Measurements from ENCODE around the gene TOM1L2.

The TOM1L2 gene

GRCh38 chr17:17872547-17873345, 99.5 kb downstream of the TOM1L2 start:
- no peak for DNase-seq
- H3K36me3 ChIP-seq (ENCODE audit: control insufficient read depth, insufficient read depth, low read length): no peaks in the 10 kb centered on the region
- H2BK5ac ChIP-seq (ENCODE audit: low read length): no peak overlapping the region
- H3K4ac ChIP-seq (ENCODE audit: low read depth, low read length): no peak overlapping the region
- no peak overlapping the region for H3K18ac ChIP-seq (ENCODE audit: low read length)
- H2BK15ac ChIP-seq (replicated peaks; ENCODE audit: low read depth): no peak overlapping the region
- no peak overlapping the region for H3K56ac ChIP-seq (ENCODE audit: low read length)
- H4K8ac ChIP-seq (ENCODE audit: low read depth, low read length): no peak overlapping the region
- no peaks in the 10 kb centered on the region for H3K4me1 ChIP-seq (ENCODE audit: control insufficient read depth, low read depth, low read length)
- no peaks in the 10 kb centered on the region for H3K27me3 ChIP-seq (ENCODE audit: insufficient read depth, low read length, poor library complexity)
- H2BK120ac ChIP-seq (ENCODE audit: low read depth, low read length): no peak overlapping the region
- H3K27ac ChIP-seq (ENCODE audit: low read depth, low read length): no peak overlapping the region
- H3K4me3 ChIP-seq (ENCODE audit: low read length): no peak overlapping the region
- no peak overlapping the region for H3K4me2 ChIP-seq (ENCODE audit: low read length)
- no peak overlapping the region for H4K5ac ChIP-seq (ENCODE audit: low read length)
- no peaks in the 10 kb centered on the region for H3K79me1 ChIP-seq (ENCODE audit: low read length)
- H2AK5ac ChIP-seq (ENCODE audit: low read length): no peak overlapping the region
- no peak overlapping the region for H3K9ac ChIP-seq (ENCODE audit: low read length)
- H3K23ac ChIP-seq (ENCODE audit: low read length): no peak overlapping the region
- H3K79me2 ChIP-seq (ENCODE audit: control insufficient read depth, insufficient read depth, low read length): no peaks in the 10 kb centered on the region
- no CpG with 5 or more reads among the region's 9 CpGs for WGBS (ENCODE audit: extremely low coverage, insufficient coverage, low lambda C conversion rate)

DNA sequence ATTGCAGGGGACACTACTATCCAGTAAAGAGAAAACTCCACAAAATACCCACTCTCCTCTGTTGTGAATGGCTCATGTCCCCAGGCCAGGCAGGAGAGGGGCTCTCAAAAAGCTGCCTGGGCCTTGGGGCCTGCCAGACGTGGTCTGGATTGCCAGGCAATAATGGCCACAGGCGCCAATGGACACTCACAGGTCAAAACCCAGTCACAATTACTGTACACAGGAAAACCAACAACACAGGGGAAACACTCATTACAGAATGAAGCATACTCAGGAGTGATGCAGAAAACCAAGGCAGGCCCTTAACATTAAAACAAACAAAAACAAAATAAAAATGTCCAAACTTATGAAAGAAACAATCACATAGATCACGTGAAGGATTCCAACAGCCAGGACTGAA, 100.3 kb downstream of the TOM1L2 start:
- Histone ChIP-seq H2BK15ac (replicated peaks; ENCODE audit: low read depth) (no peak overlapping the region), H2BK5ac (ENCODE audit: low read length) (no peak overlapping the region), H3K27ac (ENCODE audit: low read depth, low read length) (no peak overlapping the region), H3K4me1 (ENCODE audit: control insufficient read depth, low read depth, low read length) (no peaks in the 10 kb centered on the region), H3K4me2 (ENCODE audit: low read length) (no peak overlapping the region), H3K23ac (ENCODE audit: low read length) (no peak overlapping the region), H3K56ac (ENCODE audit: low read length) (no peak overlapping the region), H2BK120ac (ENCODE audit: low read depth, low read length) (no peak overlapping the region), H3K18ac (ENCODE audit: low read length) (no peak overlapping the region), H4K8ac (ENCODE audit: low read depth, low read length) (no peak overlapping the region), H3K79me2 (ENCODE audit: control insufficient read depth, insufficient read depth, low read length) (no peaks in the 10 kb centered on the region), H3K4me3 (ENCODE audit: low read length) (no peak overlapping the region), H3K79me1 (ENCODE audit: low read length) (no peaks in the 10 kb centered on the region), H2AK5ac (ENCODE audit: low read length) (no peak overlapping the region), H4K5ac (ENCODE audit: low read length) (no peak overlapping the region), H3K9ac (ENCODE audit: low read length) (no peak overlapping the region), H3K36me3 (ENCODE audit: control insufficient read depth, insufficient read depth, low read length) (no peaks in the 10 kb centered on the region), H3K4ac (ENCODE audit: low read depth, low read length) (no peak overlapping the region), H3K27me3 (ENCODE audit: insufficient read depth, low read length, poor library complexity) (no peaks in the 10 kb centered on the region)
- no peak for DNase-seq
- WGBS (ENCODE audit: extremely low coverage, insufficient coverage, low lambda C conversion rate): no CpG with 5 or more reads among the region's 3 CpGs

DNA sequence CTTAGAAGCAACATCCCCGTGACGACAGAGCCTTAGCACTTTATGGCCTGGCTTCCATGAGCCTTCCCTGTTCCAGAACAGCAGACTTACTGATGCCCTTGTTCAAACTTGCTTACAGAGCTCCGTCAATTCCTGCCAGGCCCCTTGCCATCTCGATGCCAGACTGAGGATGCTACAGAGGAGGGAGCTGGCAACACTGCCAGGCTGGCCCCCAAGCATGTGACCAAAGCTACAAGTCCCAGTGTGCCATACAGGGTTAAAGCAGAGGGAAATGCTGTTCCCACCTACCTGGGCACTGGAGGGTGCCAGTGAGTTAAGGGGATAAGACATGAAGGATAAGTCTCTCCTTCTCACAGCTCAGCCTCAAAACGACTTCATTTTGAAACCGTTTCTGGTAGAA, 102.0 kb downstream of the TOM1L2 start:
- Histone ChIP-seq H2BK15ac (replicated peaks; ENCODE audit: low read depth) (no peak overlapping the region), H4K8ac (ENCODE audit: low read depth, low read length) (no peak overlapping the region), H2AK5ac (ENCODE audit: low read length) (no peak overlapping the region), H3K36me3 (ENCODE audit: control insufficient read depth, insufficient read depth, low read length) (no peaks in the 10 kb centered on the region), H3K23ac (ENCODE audit: low read length) (no peak overlapping the region), H3K4ac (ENCODE audit: low read depth, low read length) (no peak overlapping the region), H3K18ac (ENCODE audit: low read length) (no peak overlapping the region), H3K79me1 (ENCODE audit: low read length) (no peaks in the 10 kb centered on the region), H3K4me3 (ENCODE audit: low read length) (no peak overlapping the region), H3K4me2 (ENCODE audit: low read length) (no peak overlapping the region), H4K5ac (ENCODE audit: low read length) (no peak overlapping the region), H3K79me2 (ENCODE audit: control insufficient read depth, insufficient read depth, low read length) (no peaks in the 10 kb centered on the region), H3K27me3 (ENCODE audit: insufficient read depth, low read length, poor library complexity) (no peaks in the 10 kb centered on the region), H2BK120ac (ENCODE audit: low read depth, low read length) (no peak overlapping the region), H3K27ac (ENCODE audit: low read depth, low read length) (no peak overlapping the region), H2BK5ac (ENCODE audit: low read length) (no peak overlapping the region), H3K56ac (ENCODE audit: low read length) (no peak overlapping the region), H3K9ac (ENCODE audit: low read length) (no peak overlapping the region), H3K4me1 (ENCODE audit: control insufficient read depth, low read depth, low read length) (no peaks in the 10 kb centered on the region)
- no CpG with 5 or more reads among the region's 6 CpGs for WGBS (ENCODE audit: extremely low coverage, insufficient coverage, low lambda C conversion rate)
- DNase-seq: peak; percentile 46

GRCh38 chr17:17868641-17869522, 103.3 kb downstream of the TOM1L2 start:
- no peak overlapping the region for H3K27ac ChIP-seq (ENCODE audit: low read depth, low read length)
- H3K4me3 ChIP-seq (ENCODE audit: low read length): no peak overlapping the region
- H2BK15ac ChIP-seq (replicated peaks; ENCODE audit: low read depth): no peak overlapping the region
- H3K27me3 ChIP-seq (ENCODE audit: insufficient read depth, low read length, poor library complexity): no peaks in the 10 kb centered on the region
- H3K4ac ChIP-seq (ENCODE audit: low read depth, low read length): no peak overlapping the region
- H2BK120ac ChIP-seq (ENCODE audit: low read depth, low read length): no peak overlapping the region
- no CpG with 5 or more reads among the region's 18 CpGs for WGBS (ENCODE audit: extremely low coverage, insufficient coverage, low lambda C conversion rate)
- no peak overlapping the region for H4K8ac ChIP-seq (ENCODE audit: low read depth, low read length)
- no peak overlapping the region for H4K5ac ChIP-seq (ENCODE audit: low read length)
- H3K18ac ChIP-seq (ENCODE audit: low read length): no peak overlapping the region
- no peaks in the 10 kb centered on the region for H3K79me2 ChIP-seq (ENCODE audit: control insufficient read depth, insufficient read depth, low read length)
- no peak overlapping the region for H3K4me2 ChIP-seq (ENCODE audit: low read length)
- no peak overlapping the region for H2AK5ac ChIP-seq (ENCODE audit: low read length)
- no peaks in the 10 kb centered on the region for H3K4me1 ChIP-seq (ENCODE audit: control insufficient read depth, low read depth, low read length)
- H3K56ac ChIP-seq (ENCODE audit: low read length): peak overlapping the region; percentile 60
- H2BK5ac ChIP-seq (ENCODE audit: low read length): no peak overlapping the region
- peak; percentile 83 for DNase-seq
- no peak overlapping the region for H3K9ac ChIP-seq (ENCODE audit: low read length)
- no peaks in the 10 kb centered on the region for H3K79me1 ChIP-seq (ENCODE audit: low read length)
- no peaks in the 10 kb centered on the region for H3K36me3 ChIP-seq (ENCODE audit: control insufficient read depth, insufficient read depth, low read length)
- H3K23ac ChIP-seq (ENCODE audit: low read length): peak overlapping the region; percentile 6

DNA sequence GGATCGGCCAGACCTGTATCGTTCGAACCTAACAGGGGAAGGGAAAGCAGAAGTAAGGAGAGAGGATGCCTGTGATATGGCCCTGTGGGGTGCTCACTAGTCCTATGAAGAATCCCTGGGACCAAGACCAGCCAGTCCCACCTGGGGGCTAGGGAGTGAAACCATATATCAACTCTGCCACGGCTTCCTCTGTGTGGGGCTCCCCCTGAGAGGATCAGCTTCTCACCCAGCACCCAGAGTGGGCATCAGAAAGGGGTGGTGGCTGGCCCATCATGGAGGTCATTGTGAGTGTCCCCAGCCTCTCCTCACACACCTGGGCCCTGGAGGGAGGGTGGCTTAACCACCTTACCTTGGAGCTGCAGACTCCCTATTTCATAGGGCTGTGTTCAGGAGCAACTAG, 105.3 kb downstream of the TOM1L2 start:
- Histone ChIP-seq H3K79me2 (ENCODE audit: control insufficient read depth, insufficient read depth, low read length) (no peaks in the 10 kb centered on the region), H2BK15ac (replicated peaks; ENCODE audit: low read depth) (no peak overlapping the region), H2AK5ac (ENCODE audit: low read length) (no peak overlapping the region), H3K23ac (ENCODE audit: low read length) (no peak overlapping the region), H3K4me2 (ENCODE audit: low read length) (no peak overlapping the region), H3K4me1 (ENCODE audit: control insufficient read depth, low read depth, low read length) (no peaks in the 10 kb centered on the region), H3K4me3 (ENCODE audit: low read length) (no peak overlapping the region), H3K27ac (ENCODE audit: low read depth, low read length) (no peak overlapping the region), H3K56ac (ENCODE audit: low read length) (no peak overlapping the region), H4K5ac (ENCODE audit: low read length) (no peak overlapping the region), H3K4ac (ENCODE audit: low read depth, low read length) (no peak overlapping the region), H3K9ac (ENCODE audit: low read length) (no peak overlapping the region), H4K8ac (ENCODE audit: low read depth, low read length) (no peak overlapping the region), H3K27me3 (ENCODE audit: insufficient read depth, low read length, poor library complexity) (no peaks in the 10 kb centered on the region), H3K79me1 (ENCODE audit: low read length) (no peaks in the 10 kb centered on the region), H3K18ac (ENCODE audit: low read length) (no peak overlapping the region), H2BK5ac (ENCODE audit: low read length) (no peak overlapping the region), H3K36me3 (ENCODE audit: control insufficient read depth, insufficient read depth, low read length) (no peaks in the 10 kb centered on the region), H2BK120ac (ENCODE audit: low read depth, low read length) (no peak overlapping the region)
- WGBS (ENCODE audit: extremely low coverage, insufficient coverage, low lambda C conversion rate): no CpG with 5 or more reads among the region's 4 CpGs
- no peak for DNase-seq
